HEK293 (cell line): ENCODE data around the gene ENO3.

ENCODE experiments used
- BCL6B ChIP-seq: fragments of 450-650 bp; formaldehyde crosslinking; IDR thresholded peaks from 2 replicates; pipeline ENCODE4 v1.5.1; 2017; ENCODE audit warnings: missing biosample characterization, missing genetic modification characterization
- CTCF ChIP-seq: fragments of 450-650 bp; formaldehyde crosslinking; IDR thresholded peaks from 2 replicates; pipeline ENCODE4 v1.5.1; 2016; ENCODE audit warnings: missing biosample characterization, missing genetic modification characterization
- FEZF1 ChIP-seq: fragments of 450-650 bp; formaldehyde crosslinking; IDR thresholded peaks from 2 replicates; pipeline ENCODE4 v1.5.1; 2016; ENCODE audit warnings: missing biosample characterization, missing genetic modification characterization
- REPIN1 ChIP-seq: fragments of 450-650 bp; formaldehyde crosslinking; IDR thresholded peaks from 2 replicates; pipeline ENCODE4 v1.5.1; 2017; ENCODE audit warnings: missing biosample characterization, missing genetic modification characterization, low read depth
- SP7 ChIP-seq: fragments of 450-650 bp; formaldehyde crosslinking; IDR thresholded peaks from 2 replicates; pipeline ENCODE4 v1.5.1; 2016; ENCODE audit warnings: missing biosample characterization, missing genetic modification characterization
- YY2 ChIP-seq: fragments of 450-650 bp; formaldehyde crosslinking; IDR thresholded peaks from 2 replicates; pipeline ENCODE4 v1.5.1; 2016; ENCODE audit warnings: missing biosample characterization, missing genetic modification characterization
- ZBTB17 ChIP-seq: fragments of 450-650 bp; formaldehyde crosslinking; IDR thresholded peaks from 2 replicates; pipeline ENCODE4 v1.5.1; 2016; ENCODE audit warnings: missing biosample characterization, missing genetic modification characterization
- ZBTB48 ChIP-seq: fragments of 450-650 bp; formaldehyde crosslinking; IDR thresholded peaks from 2 replicates; pipeline ENCODE4 v1.5.1; 2016; ENCODE audit warnings: missing biosample characterization, missing genetic modification characterization
- ZEB2 ChIP-seq: fragments of 450-650 bp; formaldehyde crosslinking; IDR thresholded peaks from 2 replicates; pipeline ENCODE4 v1.5.1; 2016; ENCODE audit warnings: missing biosample characterization, missing genetic modification characterization
- ZFP41 ChIP-seq: fragments of 450-650 bp; formaldehyde crosslinking; IDR thresholded peaks from 2 replicates; pipeline ENCODE4 v1.5.1; 2016; ENCODE audit warnings: missing biosample characterization, missing genetic modification characterization, borderline replicate concordance
- ZFP69B ChIP-seq: fragments of 450-650 bp; formaldehyde crosslinking; IDR thresholded peaks from 2 replicates; pipeline ENCODE4 v1.5.1; 2016; ENCODE audit warnings: missing biosample characterization, missing genetic modification characterization
- ZIC2 ChIP-seq: fragments of 450-650 bp; formaldehyde crosslinking; IDR thresholded peaks from 2 replicates; pipeline ENCODE4 v1.5.1; 2016; ENCODE audit warnings: missing biosample characterization, missing genetic modification characterization
- ZNF449 ChIP-seq: fragments of 450-650 bp; formaldehyde crosslinking; IDR thresholded peaks from 2 replicates; pipeline ENCODE4 v1.5.1; 2017; ENCODE audit warnings: missing biosample characterization, mild to moderate bottlenecking, missing genetic modification characterization, moderate library complexity
- ZNF501 ChIP-seq: fragments of 450-650 bp; formaldehyde crosslinking; IDR thresholded peaks from 2 replicates; pipeline ENCODE4 v1.5.1; 2016; ENCODE audit warnings: missing biosample characterization, missing genetic modification characterization
- ZNF514 ChIP-seq: fragments of 450-650 bp; formaldehyde crosslinking; IDR thresholded peaks from 2 replicates; pipeline ENCODE4 v1.5.1; 2016; ENCODE audit warnings: missing biosample characterization, missing genetic modification characterization
- ZNF548 ChIP-seq: fragments of 450-650 bp; formaldehyde crosslinking; IDR thresholded peaks from 2 replicates; pipeline ENCODE4 v1.5.1; 2016; ENCODE audit warnings: missing biosample characterization, missing genetic modification characterization
- ZNF610 ChIP-seq: fragments of 450-650 bp; formaldehyde crosslinking; IDR thresholded peaks from 2 replicates; pipeline ENCODE4 v1.5.1; 2016; ENCODE audit warnings: missing biosample characterization, missing genetic modification characterization, borderline replicate concordance
- ZNF621 ChIP-seq: fragments of 450-650 bp; formaldehyde crosslinking; IDR thresholded peaks from 2 replicates; pipeline ENCODE4 v1.5.1; 2017; ENCODE audit warnings: missing biosample characterization, missing genetic modification characterization
- ZNF692 ChIP-seq: fragments of 450-650 bp; formaldehyde crosslinking; IDR thresholded peaks from 2 replicates; pipeline ENCODE4 v1.5.1; 2016; ENCODE audit warnings: missing biosample characterization, missing genetic modification characterization
- ZNF76 ChIP-seq: fragments of 450-650 bp; formaldehyde crosslinking; IDR thresholded peaks from 2 replicates; pipeline ENCODE4; 2016; ENCODE audit warnings: low read depth, missing biosample characterization, missing genetic modification characterization, borderline replicate concordance
- ZNF843 ChIP-seq: fragments of 450-650 bp; formaldehyde crosslinking; IDR thresholded peaks from 2 replicates; pipeline ENCODE4 v1.5.1; 2016; ENCODE audit warnings: missing biosample characterization, missing genetic modification characterization
- TF ChIP-seq, protein P1 (sequence below): fragments of 450-650 bp; formaldehyde crosslinking; IDR thresholded peaks from 2 replicates; pipeline ENCODE4 v1.5.1; 2016; ENCODE audit warnings: missing biosample characterization, missing genetic modification characterization
- TF ChIP-seq, protein P2 (sequence below): fragments of 450-650 bp; formaldehyde crosslinking; IDR thresholded peaks from 2 replicates; pipeline ENCODE4 v1.5.1; 2017; ENCODE audit warnings: missing biosample characterization, missing genetic modification characterization
- TF ChIP-seq, protein P3 (sequence below): fragments of 450-650 bp; formaldehyde crosslinking; IDR thresholded peaks from 2 replicates; pipeline ENCODE4 v1.5.1; 2016; ENCODE audit warnings: missing biosample characterization, missing genetic modification characterization

The ENO3 gene

DNA sequence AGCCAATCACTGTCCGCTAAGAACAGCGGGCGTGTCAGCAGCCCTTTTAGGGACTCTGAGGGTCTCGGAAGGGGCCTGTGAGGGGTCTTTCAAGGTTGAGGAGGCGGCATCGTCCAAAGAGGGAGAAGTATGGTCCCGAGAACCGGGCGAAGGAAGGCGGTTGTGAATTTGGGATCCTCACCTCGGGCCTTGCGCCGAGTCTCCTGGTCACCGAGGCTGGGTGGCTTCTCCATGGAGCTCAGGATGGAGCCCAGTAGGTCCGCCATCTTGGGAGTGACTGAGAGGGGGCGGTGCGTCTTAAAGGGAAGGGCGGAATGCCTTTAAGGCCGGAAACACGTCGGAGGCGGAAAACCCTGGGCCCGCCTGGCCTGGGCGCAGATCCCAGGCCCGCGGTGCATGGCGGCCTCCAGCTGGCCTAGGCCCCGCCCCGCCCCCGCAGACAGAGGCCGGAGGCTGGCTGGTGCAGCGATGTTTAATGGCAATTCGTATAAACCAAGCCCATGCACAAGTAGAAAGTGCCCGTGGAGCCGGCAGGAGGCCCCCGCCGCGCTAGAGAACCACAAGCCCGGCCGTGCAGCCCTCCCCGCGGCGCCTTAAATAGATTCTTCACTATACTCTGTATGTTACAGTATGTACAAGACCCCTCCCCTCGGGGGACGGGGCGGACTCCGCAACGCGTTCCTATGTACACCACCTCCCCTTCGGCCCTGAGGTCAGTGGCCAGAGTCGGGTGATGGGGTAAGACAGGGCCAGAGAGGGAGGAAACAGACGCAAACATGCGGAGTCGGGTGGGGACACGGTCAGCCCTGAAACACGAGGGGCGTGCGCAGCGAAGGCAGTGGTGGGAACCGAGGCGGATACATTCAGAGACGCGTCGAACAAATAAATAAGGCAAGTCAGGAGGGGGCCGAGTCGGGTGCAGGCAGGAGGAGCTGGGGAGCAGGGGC is 16.9 kb downstream of the ENO3 start, which contains the start of gene SPAG7 (continued):
- TF ChIP-seq, protein P1, sequence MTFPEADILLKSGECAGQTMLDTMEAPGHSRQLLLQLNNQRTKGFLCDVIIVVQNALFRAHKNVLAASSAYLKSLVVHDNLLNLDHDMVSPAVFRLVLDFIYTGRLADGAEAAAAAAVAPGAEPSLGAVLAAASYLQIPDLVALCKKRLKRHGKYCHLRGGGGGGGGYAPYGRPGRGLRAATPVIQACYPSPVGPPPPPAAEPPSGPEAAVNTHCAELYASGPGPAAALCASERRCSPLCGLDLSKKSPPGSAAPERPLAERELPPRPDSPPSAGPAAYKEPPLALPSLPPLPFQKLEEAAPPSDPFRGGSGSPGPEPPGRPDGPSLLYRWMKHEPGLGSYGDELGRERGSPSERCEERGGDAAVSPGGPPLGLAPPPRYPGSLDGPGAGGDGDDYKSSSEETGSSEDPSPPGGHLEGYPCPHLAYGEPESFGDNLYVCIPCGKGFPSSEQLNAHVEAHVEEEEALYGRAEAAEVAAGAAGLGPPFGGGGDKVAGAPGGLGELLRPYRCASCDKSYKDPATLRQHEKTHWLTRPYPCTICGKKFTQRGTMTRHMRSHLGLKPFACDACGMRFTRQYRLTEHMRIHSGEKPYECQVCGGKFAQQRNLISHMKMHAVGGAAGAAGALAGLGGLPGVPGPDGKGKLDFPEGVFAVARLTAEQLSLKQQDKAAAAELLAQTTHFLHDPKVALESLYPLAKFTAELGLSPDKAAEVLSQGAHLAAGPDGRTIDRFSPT (tag by site-specific recombination) = 0 out of 2 replicates have a peak, but pooled peaks have one; percentile 20
- peak; percentile 75 for TF ChIP-seq ZNF449 (tag by site-specific recombination)
- peak; percentile 42; the same call in 1 of the 2 replicates for TF ChIP-seq ZEB2 (tag by site-specific recombination)
- TF ChIP-seq ZNF514 (tag by site-specific recombination) = no peak
- no peak for TF ChIP-seq ZNF548
- 0 out of 2 replicates have a peak, but pooled peaks have one; percentile 26 for TF ChIP-seq FEZF1 (tag by site-specific recombination)
- peak; percentile 25; the same call in 1 of the 2 replicates for TF ChIP-seq ZNF843 (tag by site-specific recombination)
- peak; percentile 98 for TF ChIP-seq YY2 (tag by site-specific recombination)
- no peak for TF ChIP-seq ZNF621 (tag by site-specific recombination)
- 0 out of 2 replicates have a peak, but pooled peaks have one; percentile 46 for TF ChIP-seq CTCF (tag by site-specific recombination)
- TF ChIP-seq ZNF692 (tag by site-specific recombination) = peak; percentile 98
- peak; percentile 68; the same call in 1 of the 2 replicates for TF ChIP-seq ZNF501
- no peak for TF ChIP-seq ZNF610 (tag by site-specific recombination)
- no peak for TF ChIP-seq BCL6B (tag by site-specific recombination)
- TF ChIP-seq ZBTB48 (tag by site-specific recombination) = peak; percentile 95
- peak; percentile 64 for TF ChIP-seq SP7 (tag by site-specific recombination)
- no peak for TF ChIP-seq ZBTB17 (tag by site-specific recombination)
- TF ChIP-seq ZFP69B (tag by site-specific recombination) = peak; percentile 98
- TF ChIP-seq, protein P2, sequence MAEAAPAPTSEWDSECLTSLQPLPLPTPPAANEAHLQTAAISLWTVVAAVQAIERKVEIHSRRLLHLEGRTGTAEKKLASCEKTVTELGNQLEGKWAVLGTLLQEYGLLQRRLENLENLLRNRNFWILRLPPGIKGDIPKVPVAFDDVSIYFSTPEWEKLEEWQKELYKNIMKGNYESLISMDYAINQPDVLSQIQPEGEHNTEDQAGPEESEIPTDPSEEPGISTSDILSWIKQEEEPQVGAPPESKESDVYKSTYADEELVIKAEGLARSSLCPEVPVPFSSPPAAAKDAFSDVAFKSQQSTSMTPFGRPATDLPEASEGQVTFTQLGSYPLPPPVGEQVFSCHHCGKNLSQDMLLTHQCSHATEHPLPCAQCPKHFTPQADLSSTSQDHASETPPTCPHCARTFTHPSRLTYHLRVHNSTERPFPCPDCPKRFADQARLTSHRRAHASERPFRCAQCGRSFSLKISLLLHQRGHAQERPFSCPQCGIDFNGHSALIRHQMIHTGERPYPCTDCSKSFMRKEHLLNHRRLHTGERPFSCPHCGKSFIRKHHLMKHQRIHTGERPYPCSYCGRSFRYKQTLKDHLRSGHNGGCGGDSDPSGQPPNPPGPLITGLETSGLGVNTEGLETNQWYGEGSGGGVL = 0 out of 2 replicates have a peak, but pooled peaks have one; percentile 19
- TF ChIP-seq ZIC2 (tag by site-specific recombination) = peak; percentile 92
- TF ChIP-seq, protein P3, sequence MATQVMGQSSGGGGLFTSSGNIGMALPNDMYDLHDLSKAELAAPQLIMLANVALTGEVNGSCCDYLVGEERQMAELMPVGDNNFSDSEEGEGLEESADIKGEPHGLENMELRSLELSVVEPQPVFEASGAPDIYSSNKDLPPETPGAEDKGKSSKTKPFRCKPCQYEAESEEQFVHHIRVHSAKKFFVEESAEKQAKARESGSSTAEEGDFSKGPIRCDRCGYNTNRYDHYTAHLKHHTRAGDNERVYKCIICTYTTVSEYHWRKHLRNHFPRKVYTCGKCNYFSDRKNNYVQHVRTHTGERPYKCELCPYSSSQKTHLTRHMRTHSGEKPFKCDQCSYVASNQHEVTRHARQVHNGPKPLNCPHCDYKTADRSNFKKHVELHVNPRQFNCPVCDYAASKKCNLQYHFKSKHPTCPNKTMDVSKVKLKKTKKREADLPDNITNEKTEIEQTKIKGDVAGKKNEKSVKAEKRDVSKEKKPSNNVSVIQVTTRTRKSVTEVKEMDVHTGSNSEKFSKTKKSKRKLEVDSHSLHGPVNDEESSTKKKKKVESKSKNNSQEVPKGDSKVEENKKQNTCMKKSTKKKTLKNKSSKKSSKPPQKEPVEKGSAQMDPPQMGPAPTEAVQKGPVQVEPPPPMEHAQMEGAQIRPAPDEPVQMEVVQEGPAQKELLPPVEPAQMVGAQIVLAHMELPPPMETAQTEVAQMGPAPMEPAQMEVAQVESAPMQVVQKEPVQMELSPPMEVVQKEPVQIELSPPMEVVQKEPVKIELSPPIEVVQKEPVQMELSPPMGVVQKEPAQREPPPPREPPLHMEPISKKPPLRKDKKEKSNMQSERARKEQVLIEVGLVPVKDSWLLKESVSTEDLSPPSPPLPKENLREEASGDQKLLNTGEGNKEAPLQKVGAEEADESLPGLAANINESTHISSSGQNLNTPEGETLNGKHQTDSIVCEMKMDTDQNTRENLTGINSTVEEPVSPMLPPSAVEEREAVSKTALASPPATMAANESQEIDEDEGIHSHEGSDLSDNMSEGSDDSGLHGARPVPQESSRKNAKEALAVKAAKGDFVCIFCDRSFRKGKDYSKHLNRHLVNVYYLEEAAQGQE (tag by site-specific recombination) = 0 out of 2 replicates have a peak, but pooled peaks have one; percentile 10
- no peak for TF ChIP-seq ZFP41 (tag by site-specific recombination)
- peak; percentile 81; the same call in 1 of the 2 replicates for TF ChIP-seq ZNF76 (tag by site-specific recombination)
- peak; percentile 41; the same call in 1 of the 2 replicates for TF ChIP-seq REPIN1 (tag by site-specific recombination)
